Choroid plexus epithelial cell (primary cell): ENCODE data around the gene TMEM239.

Experiments used
- DNase-seq: peaks from one replicate; pipeline ENCODE4 v3.0.0-alpha.2; 2010; ENCODE audit warnings: low read depth
- H3K4me3 ChIP-seq: 2 replicates; pipeline ENCODE4 v1.5.1; 2011; ENCODE audit warnings: low read depth, mild to moderate bottlenecking, control low read depth, low read length, moderate library complexity
- TF ChIP-seq, protein P1 (sequence below): conservative IDR thresholded peaks from 2 replicates; pipeline ENCODE4 v1.5.1; 2011; ENCODE audit warnings: low read depth, mild to moderate bottlenecking, control low read depth, inconsistent platforms, low read length, moderate library complexity

The TMEM239 gene

DNA sequence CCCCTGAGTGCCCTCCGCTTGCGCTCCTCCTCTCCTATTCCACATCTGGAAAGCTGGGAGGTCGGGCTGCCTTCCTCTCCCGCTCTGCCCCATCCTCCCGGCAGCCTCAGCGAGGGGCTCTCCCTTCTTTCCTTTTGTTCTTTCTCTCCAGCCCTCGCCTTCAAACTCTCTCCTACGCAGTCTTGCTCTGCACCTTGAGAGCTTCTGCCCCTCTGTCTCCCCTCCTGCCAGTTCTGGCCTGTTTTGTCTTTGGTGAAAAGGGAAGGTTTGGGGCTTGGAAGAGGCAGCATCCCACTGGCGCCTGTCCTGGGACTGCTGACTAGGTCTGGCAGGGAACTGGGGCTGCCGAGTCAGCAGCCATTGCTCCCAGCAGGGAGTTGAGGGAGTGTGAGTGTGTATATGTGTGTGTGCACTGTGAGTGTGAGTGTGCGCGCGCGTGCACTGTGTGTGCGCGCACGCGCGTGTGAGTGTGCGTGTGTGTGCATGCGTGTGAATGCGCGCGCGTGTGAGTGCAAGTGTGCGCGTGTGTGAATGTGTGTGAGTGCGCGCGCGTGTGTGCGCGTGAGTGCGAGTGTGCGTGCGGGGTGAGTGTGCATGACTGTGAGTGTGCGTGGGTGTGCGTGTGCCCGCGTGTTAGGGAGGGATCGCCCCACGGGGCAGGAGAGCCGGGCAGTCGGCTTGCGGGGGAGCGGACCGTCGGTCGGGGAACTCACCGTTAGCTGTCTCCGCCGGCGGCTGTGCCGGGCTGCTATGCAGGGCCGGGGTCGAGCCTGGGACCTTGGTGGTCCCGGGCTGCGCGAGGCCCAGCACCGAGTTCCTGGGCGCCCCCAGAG, 16.3 kb upstream of the TMEM239 start:
- no peak for DNase-seq
- H3K4me3 ChIP-seq = peak overlapping the region; percentile 60
- TF ChIP-seq, protein P1, sequence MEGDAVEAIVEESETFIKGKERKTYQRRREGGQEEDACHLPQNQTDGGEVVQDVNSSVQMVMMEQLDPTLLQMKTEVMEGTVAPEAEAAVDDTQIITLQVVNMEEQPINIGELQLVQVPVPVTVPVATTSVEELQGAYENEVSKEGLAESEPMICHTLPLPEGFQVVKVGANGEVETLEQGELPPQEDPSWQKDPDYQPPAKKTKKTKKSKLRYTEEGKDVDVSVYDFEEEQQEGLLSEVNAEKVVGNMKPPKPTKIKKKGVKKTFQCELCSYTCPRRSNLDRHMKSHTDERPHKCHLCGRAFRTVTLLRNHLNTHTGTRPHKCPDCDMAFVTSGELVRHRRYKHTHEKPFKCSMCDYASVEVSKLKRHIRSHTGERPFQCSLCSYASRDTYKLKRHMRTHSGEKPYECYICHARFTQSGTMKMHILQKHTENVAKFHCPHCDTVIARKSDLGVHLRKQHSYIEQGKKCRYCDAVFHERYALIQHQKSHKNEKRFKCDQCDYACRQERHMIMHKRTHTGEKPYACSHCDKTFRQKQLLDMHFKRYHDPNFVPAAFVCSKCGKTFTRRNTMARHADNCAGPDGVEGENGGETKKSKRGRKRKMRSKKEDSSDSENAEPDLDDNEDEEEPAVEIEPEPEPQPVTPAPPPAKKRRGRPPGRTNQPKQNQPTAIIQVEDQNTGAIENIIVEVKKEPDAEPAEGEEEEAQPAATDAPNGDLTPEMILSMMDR = no peak

GRCh38 chr20:2800521-2801285, 15.5 kb upstream of the TMEM239 start, which contains the start of gene CPXM1:
CPXM1 (minus strand) TSS chr20:2800627; CDS start chr20:2800572, 55 bp downstream.
- TF ChIP-seq, protein P1 = peak; percentile 1
- peak within 1 kb of the TSS; percentile 60 for H3K4me3 ChIP-seq
- DNase-seq = no peak

- DNase-seq = no peak
- TF ChIP-seq, protein P1 = no peak
- H3K4me3 ChIP-seq = no peak overlapping the region
Measured at GRCh38 chr20:2801286-2801728, 14.9 kb upstream of the TMEM239 start.

DNA sequence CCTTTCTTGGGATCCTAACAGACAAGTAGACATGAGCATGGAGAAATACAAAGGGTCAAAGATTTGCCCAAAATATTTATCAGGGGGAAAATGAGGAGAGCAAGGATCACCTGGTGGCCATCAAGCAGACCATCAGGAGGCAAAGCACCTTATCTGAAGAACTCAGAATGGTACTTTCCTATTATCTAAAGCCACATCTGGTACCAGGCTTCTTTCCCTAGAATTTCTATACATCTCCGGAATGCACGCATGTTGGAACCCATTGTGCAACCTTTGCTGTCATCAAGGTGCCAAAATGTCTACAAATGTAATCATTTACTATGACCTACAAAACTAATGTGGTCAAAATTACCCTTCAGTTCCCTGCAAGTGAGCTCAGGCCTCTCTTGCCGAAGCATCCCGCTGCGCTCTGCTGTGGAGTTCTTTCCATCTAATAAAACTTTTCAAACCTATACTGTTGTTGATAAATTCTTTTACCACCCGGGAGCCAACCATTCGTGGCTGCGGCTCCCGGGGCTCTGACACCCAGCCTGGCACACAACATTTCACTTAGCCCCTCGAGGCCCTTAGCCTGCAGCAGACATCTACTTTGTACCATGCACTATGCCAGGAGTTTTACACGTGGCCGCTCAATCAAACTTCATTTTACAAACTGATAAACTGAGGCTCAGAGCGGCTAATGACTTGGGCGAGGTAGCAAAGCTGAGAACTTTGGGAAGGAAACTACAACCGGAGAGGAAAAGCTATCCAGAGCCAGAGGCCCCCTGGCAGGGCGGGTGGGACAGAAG, 11.9 kb upstream of the TMEM239 start:
- H3K4me3 ChIP-seq = no peak overlapping the region
- TF ChIP-seq, protein P1 = no peak
- no peak for DNase-seq

DNA sequence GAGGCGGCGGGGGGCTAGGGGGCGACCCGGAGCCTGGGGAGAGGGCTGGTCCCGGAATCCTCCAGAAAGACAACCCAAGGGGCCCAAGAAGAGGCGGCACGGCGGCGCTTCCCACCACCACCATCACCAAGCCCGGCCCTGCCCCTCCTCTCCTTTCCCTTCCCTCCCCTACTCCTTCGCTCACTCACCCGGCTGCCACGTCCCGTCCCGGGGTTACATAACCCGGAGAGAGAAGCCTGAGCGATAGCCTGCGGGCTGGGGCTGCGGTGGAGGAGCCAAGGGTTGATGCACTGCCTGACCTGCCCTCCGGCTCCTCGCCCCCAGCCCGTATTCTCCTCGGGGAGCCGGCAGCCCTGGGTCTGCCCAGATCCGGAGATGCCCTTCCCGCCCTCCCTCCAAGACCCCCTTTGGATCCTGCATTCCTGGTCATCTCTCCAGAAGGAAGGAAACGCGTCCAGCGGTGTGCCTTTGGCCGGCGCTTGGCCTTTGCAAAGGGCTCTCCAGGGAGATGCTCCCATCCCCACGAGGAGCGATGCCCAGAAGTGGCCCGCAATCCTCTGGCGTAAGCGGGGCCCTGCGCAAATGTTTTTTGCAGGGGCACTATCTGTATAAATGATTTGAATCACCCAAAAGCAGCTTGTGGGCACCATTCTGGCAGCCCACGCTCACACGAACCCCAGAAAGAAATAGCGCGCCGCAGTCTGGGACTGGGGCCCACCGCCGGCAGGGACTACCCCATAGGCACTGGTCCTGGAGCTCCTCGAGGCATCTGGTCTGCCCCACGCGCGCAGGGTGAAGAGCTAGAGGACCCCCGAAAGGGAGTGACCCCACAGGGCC, 11.1 kb upstream of the TMEM239 start:
- TF ChIP-seq, protein P1 = no peak
- H3K4me3 ChIP-seq = no peak overlapping the region
- DNase-seq = no peak
